GM23338 (cell line): ENCODE measurements around the gene KIF27. TPM values are rescaled to one million over a fixed set of nuclear protein-coding genes. Genes with fewer than 3 reads are reported as not detected.

Experiments
- ATAC-seq: fragments of 200-7000 bp; cut with Tn5 transposase; 3 replicates; pipeline ENCODE4 v1.9.1; 2020
- DNase-seq: peaks from one replicate; pipeline ENCODE4 v3.0.0-alpha.2; 2015; ENCODE audit warnings: low spot score
- H2AFZ ChIP-seq: fragments of 200-600 bp; sonication (generic); 2 replicates; pipeline ENCODE4 v1.8.0; 2016; ENCODE audit warnings: antibody characterized with exemption, mild to moderate bottlenecking, moderate library complexity
- H3F3A ChIP-seq: fragments of 200-600 bp; sonication (generic); replicated peaks from 2 replicates; pipeline ENCODE4 v1.8.0; 2017; ENCODE audit warnings: antibody characterized with exemption, mixed run types, low read depth
- H3K27ac ChIP-seq: fragments of 200-600 bp; sonication (generic); 2 replicates; pipeline ENCODE4 v1.6.1; 2016; ENCODE audit warnings: low read depth
- H3K27me3 ChIP-seq: fragments of 200-600 bp; sonication (generic); 2 replicates; pipeline ENCODE4 v1.8.0; 2016; ENCODE audit warnings: mild to moderate bottlenecking, mixed run types, moderate library complexity; ENCODE audit not compliant: insufficient read depth
- H3K36me3 ChIP-seq: fragments of 200-600 bp; sonication (generic); 2 replicates; pipeline ENCODE4 v1.8.0; 2016; ENCODE audit warnings: mild to moderate bottlenecking; ENCODE audit not compliant: insufficient read depth
- H3K4me1 ChIP-seq: fragments of 200-600 bp; sonication (generic); 2 replicates; pipeline ENCODE4 v1.8.0; 2016; ENCODE audit warnings: mild to moderate bottlenecking, moderate library complexity; ENCODE audit not compliant: insufficient read depth
- H3K4me2 ChIP-seq: fragments of 200-600 bp; sonication (generic); 2 replicates; pipeline ENCODE4 v1.7.1; 2017; ENCODE audit warnings: mixed run types
- H3K4me3 ChIP-seq: fragments of 200-600 bp; sonication (generic); 2 replicates; pipeline ENCODE4 v1.6.1; 2016; ENCODE audit warnings: mixed run types
- H3K79me2 ChIP-seq: fragments of 200-600 bp; sonication (generic); replicated peaks from 2 replicates; pipeline ENCODE4 v1.8.0; 2017; ENCODE audit warnings: mild to moderate bottlenecking; ENCODE audit not compliant: insufficient read depth
- H3K9me2 ChIP-seq: fragments of 200-600 bp; sonication (generic); 2 replicates; pipeline ENCODE4 v1.8.0; 2017; ENCODE audit not compliant: insufficient read depth
- H4K20me1 ChIP-seq: fragments of 200-600 bp; sonication (generic); replicated peaks from 2 replicates; pipeline ENCODE4 v1.8.0; 2017; ENCODE audit warnings: mild to moderate bottlenecking; ENCODE audit not compliant: insufficient read depth
- H3K27ac Mint-ChIP-seq: 2 replicates; pipeline ENCODE4 v1.8.0; 2020; ENCODE audit warnings: inconsistent platforms, mild to moderate bottlenecking, moderate library complexity, mixed read lengths
- H3K27me3 Mint-ChIP-seq: 3 replicates; pipeline ENCODE4 v1.8.0; 2022; ENCODE audit warnings: low read depth, mild to moderate bottlenecking, moderate library complexity, mixed read lengths, inconsistent platforms; ENCODE audit not compliant: insufficient read depth, poor library complexity
- H3K36me3 Mint-ChIP-seq: 3 replicates; pipeline ENCODE4 v1.8.0; 2021; ENCODE audit warnings: low read depth, mild to moderate bottlenecking, inconsistent platforms, moderate library complexity, mixed read lengths
- H3K4me1 Mint-ChIP-seq: 3 replicates; pipeline ENCODE4 v1.8.0; 2020; ENCODE audit warnings: mild to moderate bottlenecking, inconsistent platforms, mixed read lengths
- H3K4me3 Mint-ChIP-seq: 3 replicates; pipeline ENCODE4 v1.8.0; 2021; ENCODE audit warnings: moderate library complexity, mild to moderate bottlenecking, inconsistent platforms, mixed read lengths
- H3K9me3 Mint-ChIP-seq: 3 replicates; pipeline ENCODE4 v1.8.0; 2020; ENCODE audit warnings: moderate library complexity, mild to moderate bottlenecking, inconsistent platforms, mixed read lengths
- CREB1 ChIP-seq: fragments of 250-450 bp; sonication (Bioruptor Pico); IDR thresholded peaks from 2 replicates; pipeline ENCODE4 v1.5.0; 2020; ENCODE audit warnings: low read depth, mild to moderate bottlenecking, moderate library complexity
- EZH2 ChIP-seq: fragments of 200-600 bp; sonication (generic); IDR thresholded peaks from one replicate; pipeline ENCODE4 v1.8.0; 2017; ENCODE audit warnings: antibody characterized with exemption, mild to moderate bottlenecking, low read depth; ENCODE audit not compliant: unreplicated experiment
- EZH2phosphoT487 ChIP-seq: fragments of 200-600 bp; sonication (generic); IDR thresholded peaks from one replicate; pipeline ENCODE4 v1.8.1; 2018; ENCODE audit warnings: antibody characterized with exemption; ENCODE audit not compliant: unreplicated experiment
- NANOG ChIP-seq: IDR thresholded peaks from 2 replicates; pipeline ENCODE4 v1.6.1; 2016; ENCODE audit warnings: antibody characterized with exemption, borderline replicate concordance
- POLR2AphosphoS5 ChIP-seq: IDR thresholded peaks from 2 replicates; pipeline ENCODE4 v1.6.1; 2016; ENCODE audit warnings: antibody characterized with exemption, low read depth
- STAT1 ChIP-seq: IDR thresholded peaks from one replicate; pipeline ENCODE4 v1.6.1; 2016; ENCODE audit warnings: antibody characterized with exemption; ENCODE audit not compliant: unreplicated experiment
- ZNF114 ChIP-seq: fragments of 250-450 bp; sonication (Bioruptor Pico); IDR thresholded peaks from 2 replicates; pipeline ENCODE4 v1.5.0; 2020; ENCODE audit warnings: mild to moderate bottlenecking, moderate library complexity
- ZNF331 ChIP-seq: fragments of 250-450 bp; sonication (Bioruptor Pico); IDR thresholded peaks from 2 replicates; pipeline ENCODE4 v1.5.0; 2020; ENCODE audit warnings: low read depth, mild to moderate bottlenecking, moderate library complexity
- polyA plus RNA-seq: library from polyadenylated mRNA; unstranded; fragments of >200 nt; fragmentation: Nextera tagmentation; extraction: Ambion mirVana; gene quantifications from 2 replicates; pipeline ENCODE4 v1.2.1, GENCODE V29; 2016
- total RNA-seq: library from RNA; depleted of rRNA; stranded (reverse); fragments of >200 nt; shearing (Covaris generic); gene quantifications from 2 replicates; pipeline ENCODE4 v1.2.3, GENCODE V29; 2014
- TF ChIP-seq, protein P1 (sequence below): IDR thresholded peaks from one replicate; pipeline ENCODE4 v1.6.1; 2018; ENCODE audit warnings: antibody characterized with exemption; ENCODE audit not compliant: unreplicated experiment
- TF ChIP-seq, protein P2 (sequence below), 2 experiments: fragments of 200-600 bp in 1 of 2; sonication (generic) in 1 of 2; conservative IDR thresholded peaks; 2 replicates each; pipeline versions ENCODE4 v1.5.1 to v1.6.1; 2016 to 2017; ENCODE audit warnings: antibody characterized with exemption in 2 of 2, low read depth in 2 of 2, mild to moderate bottlenecking in 2 of 2, moderate library complexity in 1 of 2
- TF ChIP-seq, protein P3 (sequence below): IDR thresholded peaks from 2 replicates; pipeline ENCODE4 v1.6.1; 2016; ENCODE audit warnings: antibody characterized with exemption

Gene KIF27
- total and polyA plus RNA-seq, 2 experiments from 2014 or later: 3.3 to 8.2 TPM

DNA sequence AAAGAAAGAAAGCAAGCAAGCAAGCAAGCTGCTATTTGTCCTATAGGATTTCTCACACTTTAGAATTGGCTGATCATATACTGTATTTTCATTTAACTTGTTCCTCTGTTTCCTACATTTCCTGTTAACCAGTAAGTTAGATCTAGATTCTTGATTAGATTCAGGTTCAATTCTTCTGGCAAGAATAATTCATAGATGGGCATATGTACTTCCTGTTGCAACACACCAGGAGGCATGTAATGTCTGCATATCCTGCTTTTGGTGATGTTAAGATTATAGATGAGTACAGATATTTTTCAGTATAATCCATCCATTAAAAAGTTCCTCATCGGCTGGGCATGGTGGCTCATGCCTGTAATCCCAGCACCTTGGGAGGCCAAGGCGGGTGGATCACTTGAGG is 10.8 kb upstream of the KIF27 start (continued):
- TF ChIP-seq, protein P1, sequence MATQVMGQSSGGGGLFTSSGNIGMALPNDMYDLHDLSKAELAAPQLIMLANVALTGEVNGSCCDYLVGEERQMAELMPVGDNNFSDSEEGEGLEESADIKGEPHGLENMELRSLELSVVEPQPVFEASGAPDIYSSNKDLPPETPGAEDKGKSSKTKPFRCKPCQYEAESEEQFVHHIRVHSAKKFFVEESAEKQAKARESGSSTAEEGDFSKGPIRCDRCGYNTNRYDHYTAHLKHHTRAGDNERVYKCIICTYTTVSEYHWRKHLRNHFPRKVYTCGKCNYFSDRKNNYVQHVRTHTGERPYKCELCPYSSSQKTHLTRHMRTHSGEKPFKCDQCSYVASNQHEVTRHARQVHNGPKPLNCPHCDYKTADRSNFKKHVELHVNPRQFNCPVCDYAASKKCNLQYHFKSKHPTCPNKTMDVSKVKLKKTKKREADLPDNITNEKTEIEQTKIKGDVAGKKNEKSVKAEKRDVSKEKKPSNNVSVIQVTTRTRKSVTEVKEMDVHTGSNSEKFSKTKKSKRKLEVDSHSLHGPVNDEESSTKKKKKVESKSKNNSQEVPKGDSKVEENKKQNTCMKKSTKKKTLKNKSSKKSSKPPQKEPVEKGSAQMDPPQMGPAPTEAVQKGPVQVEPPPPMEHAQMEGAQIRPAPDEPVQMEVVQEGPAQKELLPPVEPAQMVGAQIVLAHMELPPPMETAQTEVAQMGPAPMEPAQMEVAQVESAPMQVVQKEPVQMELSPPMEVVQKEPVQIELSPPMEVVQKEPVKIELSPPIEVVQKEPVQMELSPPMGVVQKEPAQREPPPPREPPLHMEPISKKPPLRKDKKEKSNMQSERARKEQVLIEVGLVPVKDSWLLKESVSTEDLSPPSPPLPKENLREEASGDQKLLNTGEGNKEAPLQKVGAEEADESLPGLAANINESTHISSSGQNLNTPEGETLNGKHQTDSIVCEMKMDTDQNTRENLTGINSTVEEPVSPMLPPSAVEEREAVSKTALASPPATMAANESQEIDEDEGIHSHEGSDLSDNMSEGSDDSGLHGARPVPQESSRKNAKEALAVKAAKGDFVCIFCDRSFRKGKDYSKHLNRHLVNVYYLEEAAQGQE: no peak
- no peak for TF ChIP-seq NANOG
- no peak for TF ChIP-seq ZNF114 (CRISPR knock-in tag)
- no peak for TF ChIP-seq EZH2phosphoT487
- no peak for TF ChIP-seq STAT1
- TF ChIP-seq CREB1 (CRISPR knock-in tag): no peak
- TF ChIP-seq, protein P2, sequence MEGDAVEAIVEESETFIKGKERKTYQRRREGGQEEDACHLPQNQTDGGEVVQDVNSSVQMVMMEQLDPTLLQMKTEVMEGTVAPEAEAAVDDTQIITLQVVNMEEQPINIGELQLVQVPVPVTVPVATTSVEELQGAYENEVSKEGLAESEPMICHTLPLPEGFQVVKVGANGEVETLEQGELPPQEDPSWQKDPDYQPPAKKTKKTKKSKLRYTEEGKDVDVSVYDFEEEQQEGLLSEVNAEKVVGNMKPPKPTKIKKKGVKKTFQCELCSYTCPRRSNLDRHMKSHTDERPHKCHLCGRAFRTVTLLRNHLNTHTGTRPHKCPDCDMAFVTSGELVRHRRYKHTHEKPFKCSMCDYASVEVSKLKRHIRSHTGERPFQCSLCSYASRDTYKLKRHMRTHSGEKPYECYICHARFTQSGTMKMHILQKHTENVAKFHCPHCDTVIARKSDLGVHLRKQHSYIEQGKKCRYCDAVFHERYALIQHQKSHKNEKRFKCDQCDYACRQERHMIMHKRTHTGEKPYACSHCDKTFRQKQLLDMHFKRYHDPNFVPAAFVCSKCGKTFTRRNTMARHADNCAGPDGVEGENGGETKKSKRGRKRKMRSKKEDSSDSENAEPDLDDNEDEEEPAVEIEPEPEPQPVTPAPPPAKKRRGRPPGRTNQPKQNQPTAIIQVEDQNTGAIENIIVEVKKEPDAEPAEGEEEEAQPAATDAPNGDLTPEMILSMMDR (conservative IDR thresholded peaks at IDR 0.05; ENCODE audit: low read depth in 2 of 2): no peak
- no peak for TF ChIP-seq ZNF331 (CRISPR knock-in tag)

DNA sequence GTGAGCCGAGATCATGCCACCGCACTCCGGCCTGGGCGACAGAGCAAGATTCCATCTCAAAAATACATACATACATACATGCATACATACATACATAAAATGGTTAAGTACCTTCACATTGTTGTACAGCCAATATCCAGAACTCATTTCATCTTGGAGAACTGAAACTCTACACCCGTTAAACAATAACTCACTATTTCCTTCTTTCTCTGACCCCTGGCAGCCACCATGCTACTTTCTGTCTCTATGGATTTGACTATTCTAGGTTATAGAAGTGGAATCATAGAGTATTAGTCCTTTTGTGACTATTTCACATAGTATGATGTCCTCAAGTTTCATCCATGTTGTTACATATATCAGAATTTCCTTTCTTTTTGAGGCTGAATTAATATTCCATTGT is 9.6 kb upstream of the KIF27 start:
- no peak overlapping the region for H3K4me3 Mint-ChIP-seq
- no peaks in the 10 kb centered on the region for H3K36me3 Mint-ChIP-seq
- TF ChIP-seq, protein P3, sequence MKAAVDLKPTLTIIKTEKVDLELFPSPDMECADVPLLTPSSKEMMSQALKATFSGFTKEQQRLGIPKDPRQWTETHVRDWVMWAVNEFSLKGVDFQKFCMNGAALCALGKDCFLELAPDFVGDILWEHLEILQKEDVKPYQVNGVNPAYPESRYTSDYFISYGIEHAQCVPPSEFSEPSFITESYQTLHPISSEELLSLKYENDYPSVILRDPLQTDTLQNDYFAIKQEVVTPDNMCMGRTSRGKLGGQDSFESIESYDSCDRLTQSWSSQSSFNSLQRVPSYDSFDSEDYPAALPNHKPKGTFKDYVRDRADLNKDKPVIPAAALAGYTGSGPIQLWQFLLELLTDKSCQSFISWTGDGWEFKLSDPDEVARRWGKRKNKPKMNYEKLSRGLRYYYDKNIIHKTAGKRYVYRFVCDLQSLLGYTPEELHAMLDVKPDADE: no peak
- TF ChIP-seq ZNF331 (CRISPR knock-in tag) (no peak), POLR2AphosphoS5 (no peak), ZNF114 (CRISPR knock-in tag) (no peak), EZH2 (no peak), NANOG (no peak)
- TF ChIP-seq, protein P2 (conservative IDR thresholded peaks at IDR 0.05; ENCODE audit: low read depth in 2 of 2): no peak
- TF ChIP-seq, protein P1: no peak

More for the DNA sequence above, 9.6 kb upstream of the KIF27 start:
- Mint-ChIP-seq H3K4me1 (peaks cover 12% of the 10 kb centered on the region; the same call in 2 of the 3 replicates), H3K27me3 (peaks cover 2% of the 10 kb centered on the region), H3K9me3 (no peaks in the 10 kb centered on the region), H3K27ac (no peak overlapping the region)
- H3K4me2 ChIP-seq: no peak overlapping the region
- no peak for DNase-seq
- H3K27me3 ChIP-seq: no peaks in the 10 kb centered on the region
- no peak for ATAC-seq
- no peaks in the 10 kb centered on the region for H3K79me2 ChIP-seq
- no peaks in the 10 kb centered on the region for H3K36me3 ChIP-seq
- H2AFZ ChIP-seq: no peak overlapping the region
- H4K20me1 ChIP-seq: no peaks in the 10 kb centered on the region
- H3K9me2 ChIP-seq: no peaks in the 10 kb centered on the region
- no peak overlapping the region for H3K27ac ChIP-seq
- H3K4me3 ChIP-seq: no peak overlapping the region
- peaks cover 4% of the 10 kb centered on the region; the same call in 1 of the 2 replicates for H3K4me1 ChIP-seq
- no peaks in the 10 kb centered on the region for H3F3A ChIP-seq
